ENCODE measurements around the gene SEZ6L2.
A peak's percentile ranks its signal among the peaks of the same experiment; 100 is the strongest.
"Not testable (repeated sequence)": the region's sequence is repeated elsewhere in the genome, so short reads cannot be mapped to it uniquely, and the experiment has no call there.

The SEZ6L2 gene

DNA sequence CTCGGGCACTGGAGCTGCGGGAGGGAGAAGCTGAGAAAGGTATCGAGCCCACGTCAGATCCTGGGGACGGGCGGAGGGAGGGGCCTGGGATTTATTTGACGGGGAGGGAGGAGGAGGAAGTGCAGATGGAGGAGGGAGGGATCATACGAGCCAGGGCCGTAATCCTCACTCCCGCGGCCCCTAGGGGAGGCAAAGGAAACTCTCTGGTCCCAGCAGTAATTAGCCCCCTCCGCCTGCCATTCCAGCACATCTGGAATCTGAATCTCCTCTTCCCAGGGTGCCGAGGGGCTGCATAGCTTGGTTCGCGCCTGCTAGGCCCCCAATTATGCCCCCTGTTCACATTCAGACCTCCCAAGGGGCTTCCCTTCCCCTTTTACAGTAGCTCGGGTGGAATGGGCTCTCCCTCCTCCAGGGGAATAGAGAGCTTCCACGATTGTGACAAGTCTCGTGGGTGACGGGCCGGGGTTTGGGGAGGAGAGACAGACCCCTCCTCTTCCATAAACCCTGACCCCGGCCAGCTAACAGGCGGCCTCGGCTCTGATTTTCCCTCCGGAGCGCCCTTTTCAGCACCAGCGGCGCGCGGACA lies at the start of gene SEZ6L2:
Gene SEZ6L2 (minus strand): TSS at position 35 of the 586 bp plus-strand sequence. CDS start 531 bp downstream, outside the sequence.
- peak; percentile 84 for DNase-seq (ENCODE audit: low read depth, low spot score)

DNA sequence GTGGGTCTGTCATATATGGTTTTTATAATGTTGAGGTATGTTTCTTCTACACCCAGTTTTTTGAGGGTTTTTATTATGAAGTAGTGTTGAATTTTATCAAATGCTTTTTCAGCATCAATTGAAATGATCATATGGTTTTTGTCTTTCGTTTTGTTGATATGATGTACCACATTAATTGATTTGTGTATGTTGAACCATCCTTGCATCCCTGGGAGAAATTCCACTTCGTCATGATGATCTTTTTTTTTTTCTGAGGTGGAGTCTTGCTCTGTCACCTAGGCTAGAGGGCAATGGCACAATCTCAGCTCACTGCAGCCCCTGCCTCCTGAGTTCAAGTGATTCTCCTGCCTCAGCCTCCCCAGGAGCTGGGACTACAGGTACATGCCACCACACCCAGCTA lies 48.5 kb upstream of the SEZ6L2 start:
- no peak for DNase-seq (ENCODE audit: low read depth, low spot score)

GRCh38 chr16:29943846-29944799 lies 44.8 kb upstream of the SEZ6L2 start:
- DNase-seq (ENCODE audit: low read depth, low spot score) = no peak

GRCh38 chr16:29940656-29941055 lies 41.3 kb upstream of the SEZ6L2 start:
- DNase-seq (ENCODE audit: low read depth, low spot score) = no peak

DNA sequence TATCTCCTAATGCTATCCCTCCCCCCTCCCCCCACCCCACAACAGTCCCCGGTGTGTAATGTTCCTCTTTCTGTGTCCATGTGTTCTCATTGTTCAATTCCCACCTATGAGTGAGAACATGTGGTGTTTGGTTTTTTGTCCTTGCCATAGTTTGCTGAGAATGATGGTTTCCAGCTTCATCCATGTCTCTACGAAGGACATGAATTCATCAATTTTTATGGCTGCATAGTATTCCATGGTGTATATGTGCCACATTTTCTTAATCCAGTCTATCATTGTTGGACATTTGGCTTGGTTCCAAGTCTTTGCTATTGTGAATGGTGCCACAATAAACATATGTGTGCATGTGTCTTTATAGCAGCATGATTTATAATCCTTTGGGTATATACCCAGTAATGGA lies 32.4 kb upstream of the SEZ6L2 start:
- not testable (repeated sequence) for DNase-seq (ENCODE audit: low read depth, low spot score)

DNA sequence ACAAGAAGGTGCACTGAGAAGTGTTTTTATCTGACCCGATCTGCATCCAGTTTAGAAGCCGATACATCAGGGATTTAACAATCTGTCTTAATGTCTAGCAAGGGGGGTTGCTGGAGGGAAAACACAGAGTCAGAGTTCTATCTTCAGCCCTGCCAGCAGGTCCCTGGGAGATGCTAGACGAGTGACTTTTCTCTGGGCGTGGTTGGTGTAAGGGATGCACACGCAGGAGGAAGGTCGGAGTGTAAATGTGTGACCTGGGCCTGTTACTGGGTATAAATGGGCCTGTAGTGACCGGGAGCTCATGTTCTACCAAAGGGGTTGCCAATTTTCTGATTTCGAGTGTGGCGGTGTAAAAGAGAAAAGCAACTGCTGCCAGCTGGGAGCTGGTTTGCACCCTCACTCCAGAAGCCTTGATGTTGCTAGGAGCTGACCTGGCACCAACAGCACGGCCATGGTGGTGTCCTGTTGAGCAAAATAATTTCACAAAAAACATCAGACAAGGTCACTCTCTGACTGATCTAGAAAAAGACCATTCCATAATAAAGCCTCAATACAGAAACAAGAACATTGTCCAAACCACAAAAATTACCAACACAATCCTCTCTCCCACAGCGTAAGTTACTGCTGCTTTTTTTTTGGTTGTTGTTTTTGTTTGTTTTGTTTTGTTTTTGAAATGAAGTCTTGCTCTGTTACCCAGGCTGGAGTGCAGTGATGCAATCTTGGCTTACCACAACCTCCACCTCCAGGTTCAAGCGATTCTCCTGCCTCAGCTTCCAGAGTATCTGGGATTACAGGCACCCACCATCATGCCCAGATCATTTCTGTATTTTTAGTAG lies 27.9 kb upstream of the SEZ6L2 start:
- DNase-seq (ENCODE audit: low read depth, low spot score) = no peak

DNA sequence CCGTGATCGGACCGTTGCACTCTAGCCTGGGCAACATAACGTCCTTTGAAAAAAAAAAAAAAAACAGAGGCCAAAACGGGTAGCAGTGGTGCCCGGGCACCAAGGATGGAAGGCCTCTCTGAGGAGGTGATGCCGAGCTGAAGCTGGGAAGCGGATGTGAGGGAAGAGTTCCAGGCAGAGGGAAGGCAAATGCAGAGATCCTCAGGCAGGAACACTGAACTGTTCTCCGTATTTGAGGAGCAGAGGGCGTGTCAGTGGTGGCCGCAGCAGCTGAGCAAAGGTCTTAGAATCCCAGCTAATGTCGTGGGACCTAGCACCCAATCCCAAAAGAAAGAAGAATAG lies 27.3 kb upstream of the SEZ6L2 start:
- no peak for DNase-seq (ENCODE audit: low read depth, low spot score)

DNA sequence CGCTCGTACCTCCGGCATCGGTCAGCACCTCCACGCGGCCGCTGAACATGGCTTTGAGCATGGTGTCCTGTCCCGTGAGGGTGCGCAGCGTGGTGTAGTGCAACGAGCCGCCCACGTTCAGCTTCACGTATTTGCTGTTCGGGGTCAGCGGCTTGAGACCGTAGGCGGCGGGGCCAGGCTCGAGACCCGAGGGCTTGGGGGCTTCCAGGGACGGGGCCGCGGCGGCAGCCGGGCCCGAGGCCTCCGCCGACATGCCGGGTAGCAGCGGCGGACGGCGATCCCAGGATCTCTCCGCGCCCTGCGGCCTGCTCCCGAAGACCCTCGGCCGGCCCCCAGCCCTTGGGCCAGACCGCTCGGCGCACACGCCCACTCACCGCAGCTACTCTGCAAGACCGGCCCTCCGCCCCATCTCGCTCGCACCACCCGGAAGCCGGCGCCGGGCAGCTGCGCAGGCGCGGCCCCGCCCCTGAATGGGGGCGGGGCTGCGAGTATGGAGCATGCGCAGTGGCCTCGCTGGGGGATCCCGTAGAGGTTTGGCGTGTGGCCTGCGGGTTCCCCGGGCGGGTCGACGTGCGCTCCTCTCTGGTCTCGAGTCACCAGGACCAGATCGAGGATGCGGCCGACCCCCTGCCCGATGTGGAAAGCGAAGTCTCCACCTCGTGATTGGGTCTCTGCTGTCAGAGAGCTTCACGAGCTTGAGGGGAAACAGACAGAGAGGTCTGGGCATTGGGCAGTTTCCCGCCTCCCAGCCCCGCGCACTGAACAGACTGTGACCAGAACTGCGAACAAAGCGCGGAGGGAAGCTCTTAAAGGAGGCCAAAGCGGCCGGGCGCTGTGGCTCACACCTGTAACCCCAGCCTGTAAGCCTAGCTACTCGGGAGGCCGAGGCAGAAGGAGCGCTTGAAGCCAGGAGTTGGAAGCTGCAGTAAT lies 26.7 kb upstream of the SEZ6L2 start, which contains the start of gene KCTD13:
Gene KCTD13 (minus strand): TSS at position 446 of the 930 bp plus-strand sequence. CDS start 193 bp downstream, at position 253.
- peak; percentile 40 for DNase-seq (ENCODE audit: low read depth, low spot score)

GRCh38 chr16:29925105-29925756 lies 25.9 kb upstream of the SEZ6L2 start:
- DNase-seq (ENCODE audit: low read depth, low spot score) = no peak

GRCh38 chr16:29922986-29923501 lies 23.7 kb upstream of the SEZ6L2 start:
- no peak for DNase-seq (ENCODE audit: low read depth, low spot score)

- DNase-seq (ENCODE audit: low read depth, low spot score) = no peak
Observed at GRCh38 chr16:29922326-29922725, 23.0 kb upstream of the SEZ6L2 start.

DNA sequence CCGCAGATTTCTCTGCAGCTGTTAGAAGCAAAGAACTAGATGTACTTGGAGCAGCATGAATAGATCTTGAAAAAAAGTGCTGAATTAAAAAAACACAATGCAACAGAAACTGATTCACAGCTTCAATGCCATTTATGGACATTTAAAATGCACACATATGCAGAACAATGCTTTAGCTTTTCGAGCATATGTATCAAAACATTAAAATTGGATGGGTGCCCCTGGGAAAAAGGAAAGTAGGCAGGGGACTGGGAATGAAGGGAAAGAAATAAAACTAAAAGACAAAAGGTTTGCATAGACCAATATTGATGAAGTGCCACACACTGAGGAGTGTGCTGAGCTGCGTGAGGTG lies 21.7 kb upstream of the SEZ6L2 start:
- DNase-seq (ENCODE audit: low read depth, low spot score) = no peak

- no peak for DNase-seq (ENCODE audit: low read depth, low spot score)
Observed at GRCh38 chr16:29920288-29921033, 21.1 kb upstream of the SEZ6L2 start.

DNA sequence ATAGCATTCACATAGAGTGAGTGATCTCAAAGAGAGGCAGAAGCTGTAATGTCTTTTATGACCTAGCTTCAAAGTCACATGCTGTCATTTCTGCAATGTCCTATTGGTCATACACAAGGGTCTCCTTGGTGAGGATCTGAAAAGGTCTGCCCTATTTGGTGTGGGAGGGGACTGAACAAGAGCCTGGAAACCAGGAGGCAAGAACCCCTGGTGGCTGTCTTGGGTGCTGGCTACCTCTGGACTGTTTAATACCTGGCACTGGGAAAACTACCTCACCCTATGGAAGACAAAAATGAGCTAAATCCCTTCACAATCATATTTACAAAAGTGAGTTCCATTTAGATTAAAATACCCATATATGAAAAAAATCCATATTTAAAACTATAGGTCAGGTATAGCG lies 17.6 kb upstream of the SEZ6L2 start:
- DNase-seq (ENCODE audit: low read depth, low spot score) = no peak

DNA sequence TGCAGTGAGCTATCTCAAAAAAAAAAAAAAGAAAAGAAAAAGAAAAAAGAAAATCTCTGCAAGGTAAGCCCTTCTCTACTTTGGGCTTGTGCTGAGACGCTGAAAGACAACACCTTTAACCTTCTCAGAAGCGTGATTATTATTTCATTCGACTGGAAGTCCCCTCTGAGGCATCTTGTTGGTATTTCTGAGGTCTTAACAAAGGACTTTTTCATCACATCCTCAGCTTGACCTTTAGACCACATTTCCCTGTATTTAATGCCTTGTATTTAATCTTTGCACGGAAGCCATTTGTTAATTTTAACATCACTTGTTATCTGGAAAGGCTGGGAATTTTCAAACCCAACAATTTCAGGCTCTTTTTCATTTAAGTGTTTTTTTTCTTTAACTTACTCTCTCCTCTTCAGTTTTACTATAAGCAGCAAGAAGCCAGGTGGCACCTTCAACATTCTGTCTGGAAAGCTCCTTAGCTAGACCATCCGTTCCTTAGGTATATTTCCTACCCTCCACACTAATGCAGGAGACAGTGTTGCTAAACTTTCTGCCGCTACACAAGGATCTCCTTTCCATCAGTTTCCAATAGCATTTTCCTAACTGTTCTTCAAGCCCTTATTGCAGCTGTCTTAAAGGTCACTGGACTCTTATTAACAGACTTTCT lies 16.4 kb upstream of the SEZ6L2 start:
- DNase-seq (ENCODE audit: low read depth, low spot score) = no peak

DNA sequence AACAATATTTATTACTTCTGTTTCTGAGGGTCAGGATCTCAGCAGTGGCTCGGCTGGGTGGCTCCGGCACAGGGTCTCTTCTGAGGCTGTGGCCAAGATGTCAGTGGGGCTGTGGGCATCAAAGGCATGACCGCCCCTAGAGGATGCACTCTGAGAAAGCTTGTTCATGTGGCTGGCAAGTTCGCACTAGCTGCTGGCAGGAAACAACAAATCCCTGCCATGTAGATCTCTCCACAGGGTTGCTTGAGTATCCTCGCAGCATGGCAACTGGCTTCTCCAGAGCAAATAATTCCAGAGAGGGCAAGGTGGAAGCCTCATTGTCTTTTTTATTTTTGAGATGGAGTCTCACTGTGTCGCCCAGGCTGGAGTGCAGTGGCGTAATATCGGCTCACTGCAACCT lies 14.2 kb upstream of the SEZ6L2 start:
- no peak for DNase-seq (ENCODE audit: low read depth, low spot score)

DNA sequence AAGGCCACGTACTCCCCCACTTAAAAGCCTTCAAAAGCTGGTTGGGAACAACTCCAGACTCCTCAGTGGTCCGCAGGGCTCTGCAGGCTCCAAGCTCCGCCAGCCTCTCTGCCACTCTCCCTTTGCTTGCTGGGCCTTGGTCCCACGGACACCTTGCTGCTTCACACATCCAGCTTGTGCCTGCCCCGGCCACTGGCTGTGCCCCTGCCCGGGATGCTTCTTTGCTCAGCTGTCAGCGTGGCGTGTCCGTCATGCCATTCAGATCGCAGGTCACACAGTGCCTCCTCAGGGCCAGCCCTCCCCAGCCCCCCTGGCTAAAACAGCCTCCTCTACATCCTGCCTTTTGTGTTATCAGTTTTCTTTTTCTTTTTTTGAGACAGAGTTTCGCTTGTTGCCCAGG lies 12.7 kb upstream of the SEZ6L2 start:
- no peak for DNase-seq (ENCODE audit: low read depth, low spot score)

- no peak for DNase-seq (ENCODE audit: low read depth, low spot score)
Observed at GRCh38 chr16:29911676-29912010, 12.3 kb upstream of the SEZ6L2 start.
